ENCODE results near the gene TNXB.
"Not testable (repeated sequence)": the region's sequence is repeated elsewhere in the genome, so short reads cannot be mapped to it uniquely, and the experiment has no call there.

TNXB gene

DNA sequence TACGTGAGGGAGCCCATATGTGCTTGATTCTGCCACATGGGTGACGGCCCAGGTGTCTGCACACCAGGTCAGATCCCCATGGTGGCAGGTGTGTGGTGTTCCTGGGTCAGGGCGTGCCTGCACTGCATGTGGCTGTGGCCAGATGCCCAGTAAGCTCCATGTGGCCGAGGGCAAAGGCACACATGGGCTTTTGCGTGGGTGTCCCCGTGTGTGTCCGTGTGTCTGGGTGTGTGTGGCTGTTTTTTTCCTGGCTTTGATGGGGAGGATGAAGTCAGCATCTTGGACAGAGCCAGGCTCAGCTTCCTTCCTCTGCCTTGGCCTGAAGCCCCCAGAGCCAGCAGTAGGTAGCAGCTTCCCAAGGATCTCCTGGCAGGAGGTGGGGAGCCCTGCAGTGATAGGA lies 1.5 kb upstream of the TNXB start:
- no peak for DNase-seq (ENCODE audit: low read depth)

DNA sequence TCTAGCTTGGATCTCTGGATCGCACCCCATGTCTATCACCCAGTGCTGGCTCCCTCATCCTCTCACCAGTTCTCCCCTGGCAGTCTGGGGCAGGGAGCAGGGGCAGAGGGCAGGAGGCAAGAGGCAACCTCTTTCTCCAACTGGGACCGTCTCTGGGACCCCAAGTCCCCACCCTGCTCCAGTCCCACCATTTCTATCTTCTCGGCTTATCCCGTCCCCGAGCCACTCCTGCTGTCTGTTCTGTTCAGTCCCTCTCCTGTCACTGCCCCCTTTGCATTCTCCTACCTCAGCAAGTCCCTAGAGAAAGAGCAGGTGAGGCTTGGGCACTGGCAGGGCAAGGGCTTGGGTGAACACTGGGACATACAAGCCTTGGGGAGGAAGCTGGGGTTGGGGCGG lies 625 bp upstream of the TNXB start:
- no peak for DNase-seq (ENCODE audit: low read depth)

DNA sequence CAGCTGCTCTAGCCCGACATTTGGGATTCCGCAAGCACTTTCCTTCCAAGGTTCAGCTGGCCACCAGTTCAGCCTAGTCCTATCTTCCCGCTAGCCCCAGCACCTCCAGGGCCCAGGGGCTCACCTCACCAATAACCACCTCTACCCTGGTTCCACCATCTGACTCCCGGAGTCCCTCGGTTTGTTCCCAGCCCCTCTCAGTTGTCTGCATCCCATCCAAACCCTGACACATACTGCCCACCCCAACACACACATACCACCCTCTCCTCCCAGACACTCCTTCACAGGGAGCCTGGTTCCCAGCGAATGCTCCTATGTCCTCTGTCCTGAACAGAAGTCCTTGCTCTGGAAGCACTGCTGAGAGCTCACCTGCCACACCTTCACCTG lies 418 bp downstream of the TNXB start:
- DNase-seq (ENCODE audit: low read depth) = no peak

DNA sequence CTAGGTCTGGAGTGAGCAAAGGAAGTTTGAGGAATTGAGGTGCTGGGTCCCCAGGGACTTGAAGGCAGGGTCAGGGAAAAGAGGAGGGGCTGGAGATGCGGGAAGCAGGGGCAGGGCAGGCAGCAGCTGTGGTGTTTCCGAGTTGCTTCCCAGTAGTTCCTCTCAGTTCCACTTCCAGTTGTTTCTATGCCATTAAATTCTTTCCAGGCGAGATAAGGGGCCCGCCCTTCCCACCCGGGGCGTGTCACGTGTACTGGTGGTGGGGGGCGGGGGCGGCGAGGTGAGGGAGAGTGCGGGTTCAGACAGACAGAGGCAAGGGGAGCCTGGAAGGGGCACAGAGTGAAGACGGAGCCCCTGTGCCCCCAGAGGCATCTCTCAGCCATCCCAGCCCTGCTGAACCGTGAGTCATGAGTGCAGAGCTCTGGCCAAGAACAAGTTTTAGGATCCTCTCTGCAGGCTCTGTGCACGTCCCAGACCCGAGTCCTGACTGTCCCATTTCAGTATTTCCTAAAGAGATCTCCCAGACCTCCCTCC lies 977 bp downstream of the TNXB start:
- DNase-seq (ENCODE audit: low read depth) = peak; percentile 62

DNA sequence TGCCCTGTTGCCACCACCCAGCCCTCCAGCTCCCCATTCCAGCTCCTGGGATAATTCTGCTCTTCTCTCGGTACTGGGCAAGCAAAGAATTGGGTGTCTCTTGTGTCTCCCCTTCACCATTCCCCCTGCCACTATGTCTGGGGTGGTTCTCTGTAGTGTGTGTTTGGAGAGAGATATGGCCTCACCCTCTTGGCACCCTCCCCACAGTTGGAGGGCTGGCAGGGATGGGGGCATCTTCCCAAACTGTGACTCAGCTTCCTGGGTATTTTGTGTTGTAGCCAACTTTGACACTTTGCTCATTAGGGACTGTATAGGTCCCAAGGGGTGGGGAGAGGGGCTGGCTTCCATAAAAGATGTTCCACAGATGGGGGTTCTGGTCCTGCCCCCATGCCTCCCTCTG lies 1.7 kb downstream of the TNXB start:
- no peak for DNase-seq (ENCODE audit: low read depth)

DNA sequence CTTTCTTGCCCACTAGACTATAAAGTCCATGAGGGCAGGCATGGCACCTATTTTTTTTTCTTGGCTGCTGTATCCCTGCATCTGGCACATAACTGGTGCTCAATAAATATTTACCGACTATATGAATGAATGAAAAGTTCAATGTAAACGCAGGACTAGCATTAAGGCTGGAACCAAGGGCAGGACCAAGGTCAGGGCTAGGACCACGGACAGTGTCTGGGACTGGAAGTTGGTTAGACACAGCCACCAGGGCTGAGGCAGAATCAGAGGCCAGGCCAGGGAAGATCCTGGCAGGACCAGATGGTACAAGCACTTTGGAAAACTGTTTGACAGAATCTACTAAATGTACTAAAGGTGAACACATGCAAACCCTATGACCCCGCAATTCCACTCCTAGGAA lies 3.7 kb downstream of the TNXB start:
- peak; percentile 53 for DNase-seq (ENCODE audit: low read depth)

DNA sequence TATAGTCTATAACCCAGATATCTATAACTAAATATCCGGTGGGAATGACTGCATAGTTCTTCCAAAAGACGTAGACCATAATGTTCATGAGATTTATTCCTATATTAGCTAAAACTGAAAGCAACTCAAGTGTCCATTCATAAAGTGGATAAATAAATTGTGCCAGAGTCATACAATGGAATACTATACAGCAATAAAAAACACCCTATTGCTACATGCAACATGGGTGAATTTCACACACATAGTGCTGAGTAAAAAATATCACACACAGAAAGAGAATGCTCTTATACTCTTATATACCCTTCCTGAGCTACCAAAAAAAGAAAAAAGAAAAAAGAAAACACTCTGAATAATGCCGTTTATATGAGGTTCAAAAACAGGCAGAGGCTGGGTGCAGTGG lies 6.9 kb downstream of the TNXB start:
- DNase-seq (ENCODE audit: low read depth) = no peak

DNA sequence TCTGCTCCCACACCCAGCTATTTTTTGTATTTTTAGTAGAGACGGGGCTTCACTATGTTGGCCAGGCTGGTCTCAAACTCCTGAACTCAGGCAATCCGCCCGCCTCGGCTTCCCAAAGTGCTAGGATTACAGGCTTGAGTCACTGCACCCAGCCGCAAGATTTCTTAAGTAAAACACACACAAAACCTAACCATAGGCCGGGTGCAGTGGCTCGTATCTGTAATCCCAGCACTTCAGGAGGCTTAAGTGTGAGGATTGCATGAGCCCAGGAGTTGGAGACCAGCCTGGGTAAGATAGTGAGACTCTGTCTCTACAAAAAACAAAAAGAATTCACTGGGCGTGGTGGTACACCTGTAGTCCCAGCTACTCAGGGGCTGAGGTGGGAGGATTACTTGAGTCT lies 8.9 kb downstream of the TNXB start:
- not testable (repeated sequence) for DNase-seq (ENCODE audit: low read depth)

DNA sequence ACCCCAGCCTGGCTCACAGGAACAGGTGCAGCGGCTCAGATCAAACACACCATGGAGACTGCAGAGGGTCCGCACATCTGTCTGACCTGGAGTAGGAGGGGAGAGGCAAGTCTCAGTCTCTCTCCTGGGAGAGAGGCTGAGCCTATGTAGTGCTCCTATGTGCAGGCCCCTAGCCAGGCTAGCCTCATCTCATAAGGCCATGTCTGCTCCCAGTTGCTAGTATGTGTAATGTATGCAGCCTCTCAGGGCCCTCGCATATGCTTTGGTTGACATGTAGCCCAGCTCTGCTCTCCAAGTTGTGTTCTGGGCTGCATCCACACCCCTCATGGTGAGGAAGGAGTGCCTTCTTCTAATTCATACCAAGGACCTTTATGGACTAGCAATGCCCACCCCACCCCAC lies 11.8 kb downstream of the TNXB start:
- DNase-seq (ENCODE audit: low read depth) = no peak

DNA sequence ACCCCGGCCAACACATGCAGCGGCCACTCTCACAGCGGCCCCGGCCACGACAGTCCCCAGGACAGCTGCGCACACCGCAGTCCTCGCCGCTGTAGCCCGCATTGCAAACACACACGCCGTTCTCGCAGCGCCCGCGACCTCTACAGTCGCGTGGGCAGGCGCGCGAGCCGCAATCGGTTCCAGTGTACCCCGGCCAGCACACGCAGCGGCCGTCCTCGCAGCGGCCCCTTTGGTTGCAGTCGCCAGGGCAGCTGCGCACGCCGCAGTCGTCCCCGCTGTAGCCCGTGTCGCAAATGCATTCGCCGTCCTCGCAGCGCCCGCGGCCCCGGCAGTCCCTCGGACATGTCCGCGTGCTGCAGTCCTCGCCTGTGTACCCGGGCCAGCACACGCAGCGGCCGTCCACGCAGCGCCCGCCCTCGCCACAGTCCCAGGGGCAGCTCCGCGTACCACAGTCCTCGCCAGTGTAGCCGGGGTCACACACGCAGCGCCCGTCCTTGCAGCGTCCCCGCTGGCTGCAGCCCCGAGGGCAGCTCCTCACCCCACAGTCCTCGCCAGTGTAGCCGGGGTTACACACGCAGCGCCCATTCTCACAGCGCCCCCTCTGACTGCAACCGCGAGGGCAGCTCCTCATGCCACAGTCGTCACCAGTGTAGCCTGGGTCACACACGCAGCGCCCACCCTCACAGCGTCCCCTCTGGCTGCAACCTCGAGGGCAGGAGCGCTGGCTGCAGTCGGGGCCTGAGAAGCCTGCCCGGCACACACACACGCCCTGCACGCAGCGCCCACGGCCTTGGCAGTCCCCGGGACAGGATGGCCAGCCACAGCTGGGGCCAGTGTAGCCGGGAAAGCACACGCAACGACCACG lies 12.5 kb downstream of the TNXB start:
- no peak for DNase-seq (ENCODE audit: low read depth)

DNA sequence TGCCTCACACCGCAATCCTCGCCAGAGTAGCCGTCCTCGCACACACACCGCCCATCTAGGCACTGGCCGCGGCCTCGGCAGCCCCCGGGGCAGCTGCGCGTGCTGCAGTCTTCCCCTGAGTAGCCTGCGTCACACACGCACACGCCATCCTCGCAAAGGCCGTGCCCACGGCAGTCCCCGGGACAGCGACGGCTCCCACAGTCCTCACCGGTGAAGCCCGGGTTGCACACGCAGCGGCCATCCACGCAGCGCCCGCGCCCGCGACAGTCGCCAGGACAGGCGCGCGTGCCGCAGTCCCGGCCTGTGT lies 13.1 kb downstream of the TNXB start:
- no peak for DNase-seq (ENCODE audit: low read depth)

DNA sequence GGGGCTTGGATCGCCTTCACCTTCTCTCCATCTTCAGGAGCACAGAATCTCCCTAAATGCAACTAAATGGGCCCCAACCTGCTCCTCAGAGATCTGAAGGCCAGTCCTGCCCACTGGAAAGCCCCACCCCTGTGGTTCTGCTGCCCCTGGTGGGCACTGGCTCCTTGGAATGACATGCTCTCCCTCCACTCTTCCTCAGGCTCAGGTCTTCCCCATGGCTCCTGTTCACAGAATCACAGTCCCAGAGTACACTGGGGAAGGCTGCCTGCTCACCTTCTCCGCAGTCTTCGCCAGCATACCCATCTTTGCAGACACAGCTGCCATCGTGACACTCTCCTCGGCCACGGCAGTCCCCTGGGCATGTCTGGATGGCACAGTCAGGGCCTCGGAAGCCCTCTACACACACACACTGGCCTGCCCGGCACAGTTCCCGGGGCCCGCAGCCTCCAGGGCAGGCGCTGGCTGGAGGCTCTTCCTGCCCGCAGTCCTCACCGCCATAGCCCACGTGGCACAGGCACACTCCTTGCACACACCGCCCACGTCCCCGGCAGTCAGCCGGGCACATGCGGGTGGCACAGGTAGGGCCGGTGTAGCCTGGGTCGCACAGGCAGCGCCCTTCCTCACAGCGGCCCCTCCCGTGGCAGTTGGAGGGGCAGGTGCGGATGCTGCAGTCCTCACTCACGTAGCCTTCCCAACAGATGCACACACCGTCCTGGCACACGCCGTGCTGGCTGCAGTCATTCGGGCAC lies 13.6 kb downstream of the TNXB start:
- no peak for DNase-seq (ENCODE audit: low read depth)

DNA sequence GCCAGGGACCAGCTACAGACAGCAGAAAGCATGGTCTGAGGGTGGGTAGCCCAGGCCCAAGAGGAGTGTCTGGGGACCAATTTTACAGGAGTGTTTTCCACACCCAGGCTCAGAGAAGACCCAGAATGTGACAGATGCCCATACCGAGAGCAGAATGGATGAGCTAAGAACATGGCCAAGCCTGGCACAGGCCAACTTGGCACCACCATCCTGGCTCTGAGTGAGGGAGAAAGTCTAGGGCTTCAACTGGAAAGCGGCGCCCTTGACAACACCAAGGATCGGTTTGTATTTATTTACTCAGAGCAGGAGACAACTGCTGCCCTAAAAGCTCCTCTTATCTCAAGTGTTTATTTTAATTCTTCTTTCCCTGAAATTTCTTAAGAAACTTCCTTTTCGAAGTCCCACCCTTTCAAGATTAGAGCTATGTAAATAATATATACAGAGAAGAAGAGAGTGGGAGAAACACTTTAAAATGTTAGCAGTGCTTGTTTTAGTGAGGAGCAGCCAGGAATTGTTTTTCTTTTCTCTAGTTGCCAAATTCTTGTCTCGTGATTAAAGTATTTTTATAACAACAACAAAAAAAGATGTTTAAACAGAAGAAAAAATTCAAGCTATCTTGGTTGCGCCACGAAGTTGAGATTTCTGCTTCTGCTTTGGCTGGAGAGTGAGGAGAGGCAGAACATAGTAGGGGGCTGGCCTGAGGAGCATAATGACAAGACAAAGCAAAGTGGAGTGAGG lies 16.2 kb downstream of the TNXB start:
- no peak for DNase-seq (ENCODE audit: low read depth)

DNA sequence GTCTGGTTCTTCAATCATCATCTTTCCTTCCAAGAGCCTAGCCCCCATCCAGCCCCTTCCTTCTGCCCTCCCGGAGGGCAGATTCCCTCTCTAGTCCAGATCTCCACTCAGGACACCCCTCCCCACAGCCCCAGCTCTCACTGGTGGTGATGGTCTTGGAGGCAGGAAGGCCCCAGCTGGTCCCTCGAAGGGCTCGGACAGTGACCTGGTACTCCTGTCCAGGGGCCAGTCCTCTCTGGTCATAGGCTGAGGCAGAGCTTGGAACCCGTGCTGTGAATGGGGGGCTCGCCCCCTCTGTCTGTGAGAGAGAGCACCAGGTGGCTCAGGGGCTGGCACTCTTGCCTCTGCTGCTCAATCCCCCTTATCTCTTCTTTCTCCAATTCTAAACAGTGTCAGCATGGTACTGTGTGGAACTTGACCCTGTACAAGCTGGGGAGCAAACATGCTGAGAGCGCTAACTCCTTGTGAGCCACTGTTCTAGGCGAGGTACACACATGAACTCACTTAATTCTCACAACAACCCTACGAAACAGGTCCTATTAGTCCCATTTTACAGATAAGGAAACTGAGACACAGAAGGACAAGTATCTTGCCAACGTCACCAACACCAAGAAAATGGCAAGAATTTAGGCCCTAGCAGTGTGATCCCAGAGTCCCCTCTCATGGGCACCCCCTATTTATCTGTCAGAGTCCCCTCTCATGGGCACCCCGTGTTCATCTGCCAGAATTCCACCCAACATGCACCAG lies 19.9 kb downstream of the TNXB start:
- no peak for DNase-seq (ENCODE audit: low read depth)

DNA sequence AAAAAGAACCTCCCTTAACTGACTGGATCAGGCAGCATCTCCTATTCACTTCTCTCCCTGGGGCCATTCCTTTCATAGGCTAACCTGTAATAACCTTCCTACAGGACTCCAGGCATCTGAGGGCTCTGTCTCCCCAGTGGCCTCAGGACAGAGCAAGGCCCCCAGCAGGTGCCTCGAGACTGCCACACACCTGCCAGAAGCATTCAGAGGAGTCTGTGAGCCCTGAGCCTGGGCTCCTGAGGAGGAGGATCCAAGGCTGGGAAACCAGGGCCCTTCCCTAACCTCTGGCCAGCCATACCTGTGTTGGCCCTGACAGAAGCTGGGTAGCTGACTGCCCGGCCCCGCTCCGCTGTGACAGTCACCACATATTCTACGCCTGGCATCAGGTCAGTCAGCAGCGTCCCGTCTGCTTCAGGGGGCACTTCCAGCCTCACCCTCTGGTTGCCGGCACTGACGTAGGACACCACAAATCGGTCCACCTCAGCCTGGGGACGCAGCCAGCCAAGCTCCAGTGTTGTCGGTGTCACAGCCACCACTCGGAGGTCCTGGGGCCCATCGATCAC lies 20.6 kb downstream of the TNXB start:
- DNase-seq (ENCODE audit: low read depth) = no peak

DNA sequence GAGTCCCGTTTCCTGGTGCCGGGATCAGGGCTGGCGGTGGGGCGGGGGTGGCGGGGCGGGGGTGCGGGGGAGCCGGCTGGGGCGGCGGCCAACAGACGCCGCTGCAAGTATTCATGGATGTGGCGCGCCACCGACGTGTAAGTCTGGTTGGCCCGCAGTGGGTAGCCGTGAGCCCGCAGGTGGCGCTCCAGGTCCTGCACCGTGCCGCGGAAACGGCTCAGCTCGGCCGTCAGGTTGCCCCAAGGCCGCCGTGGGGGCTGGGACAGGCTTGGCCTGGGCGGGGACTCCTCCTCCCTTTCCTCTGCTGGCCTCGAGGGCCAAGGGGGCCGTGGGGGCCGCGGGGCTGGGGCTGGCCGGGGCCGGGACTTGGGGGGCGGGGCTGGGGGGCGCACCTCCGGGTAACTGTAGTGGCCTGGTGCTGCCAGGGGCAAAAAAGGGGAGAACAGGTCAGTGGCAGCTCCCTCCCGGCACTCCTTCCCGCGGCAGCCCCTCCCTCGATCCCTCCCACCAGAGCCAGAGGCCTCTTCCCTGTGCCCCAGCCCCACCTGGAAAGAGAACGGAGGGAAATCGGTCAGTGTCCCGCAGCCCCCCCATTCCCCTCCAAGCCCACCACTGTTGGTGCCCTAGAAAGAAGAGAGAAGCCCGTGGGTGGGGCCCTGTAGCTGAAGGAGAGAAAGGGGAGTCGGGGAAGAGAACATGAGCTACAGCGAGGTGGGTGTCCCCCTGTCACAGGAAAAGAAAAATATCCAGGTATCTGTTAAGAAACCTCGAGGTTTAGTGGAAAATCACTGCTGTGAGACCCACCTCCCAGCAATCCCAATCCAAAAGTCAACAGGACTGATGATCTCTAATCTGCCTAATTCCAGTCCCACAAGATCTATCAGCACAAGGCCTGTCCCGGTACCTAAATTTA lies 21.3 kb downstream of the TNXB start:
- DNase-seq (ENCODE audit: low read depth) = peak; percentile 86

DNA sequence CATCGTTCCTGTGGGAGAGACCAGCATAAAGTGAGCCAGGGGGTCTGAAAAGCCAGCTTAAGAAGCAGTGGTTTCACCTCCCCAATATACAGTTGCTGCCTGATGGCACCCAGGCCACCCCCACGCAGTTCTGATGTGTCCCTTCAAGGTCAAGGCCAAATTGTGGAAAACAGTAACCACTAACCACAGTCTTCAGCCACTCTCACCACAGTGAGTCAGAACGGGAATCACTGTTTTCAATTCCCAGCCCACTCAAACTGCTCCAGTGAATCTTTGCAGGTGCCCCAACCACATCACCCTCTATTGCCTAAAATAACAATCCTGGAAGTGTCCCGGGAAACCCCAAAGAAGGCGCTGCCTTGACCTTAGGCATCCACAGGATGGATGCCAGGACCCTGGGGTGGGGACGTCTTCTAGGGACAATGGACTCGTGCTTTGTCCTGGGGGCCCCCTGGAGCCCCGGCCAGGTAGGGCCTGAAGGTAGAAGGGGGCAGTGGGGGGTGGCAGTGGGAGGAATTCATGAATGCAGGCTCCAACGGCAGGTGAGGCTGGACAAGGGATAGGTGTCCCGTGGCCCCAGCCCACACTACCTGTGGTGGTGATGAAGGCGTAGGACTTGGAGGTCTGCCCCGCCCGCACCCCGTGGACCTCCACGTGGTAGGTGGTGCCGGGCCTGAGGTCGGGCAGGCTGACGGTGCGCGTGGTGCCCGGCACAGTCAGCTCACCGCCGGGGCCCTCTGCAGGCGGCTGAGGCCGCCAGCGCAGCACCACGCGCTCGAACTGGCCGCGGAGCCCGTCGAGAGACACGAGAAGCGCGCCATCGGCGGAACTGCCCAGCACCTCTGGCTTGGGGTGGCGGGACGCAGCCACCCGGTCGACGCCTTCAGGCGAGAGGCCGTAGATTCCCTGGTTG lies 22.2 kb downstream of the TNXB start:
- DNase-seq (ENCODE audit: low read depth) = peak; percentile 85

DNA sequence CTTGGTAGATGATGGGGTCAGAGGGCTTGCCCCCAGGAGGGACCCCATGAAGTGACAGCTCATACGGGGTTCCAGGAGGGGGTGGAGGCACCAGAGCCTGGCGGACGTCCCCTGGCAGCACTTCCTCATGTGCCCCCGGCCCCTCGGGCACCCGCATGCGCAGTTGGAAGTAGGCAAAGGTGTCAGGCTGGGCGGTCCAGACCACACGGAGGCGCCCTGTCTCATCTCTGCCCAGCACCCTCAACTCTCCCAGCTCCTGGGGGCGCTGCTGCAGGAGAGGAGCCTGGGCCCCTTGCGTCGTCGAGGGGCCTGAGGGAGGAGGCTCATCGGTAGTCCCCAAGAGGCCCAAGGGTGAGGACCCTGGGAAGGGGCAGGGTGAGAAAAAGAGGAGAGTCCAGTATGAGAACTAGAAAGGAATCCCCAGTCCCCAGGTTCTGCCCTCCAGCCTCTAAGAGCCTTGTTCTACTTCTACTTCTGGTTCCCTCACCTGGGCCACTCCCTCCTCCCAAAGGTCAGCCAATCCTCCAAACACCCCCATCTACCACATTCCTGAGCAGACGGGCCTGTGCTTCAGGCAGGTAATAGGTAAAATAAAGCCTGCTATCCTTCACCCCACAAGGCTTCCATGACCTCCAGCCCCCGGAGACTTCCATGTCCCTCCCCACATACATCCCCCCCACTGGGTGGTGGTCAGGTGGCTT lies 23.2 kb downstream of the TNXB start:
- DNase-seq (ENCODE audit: low read depth) = no peak

DNA sequence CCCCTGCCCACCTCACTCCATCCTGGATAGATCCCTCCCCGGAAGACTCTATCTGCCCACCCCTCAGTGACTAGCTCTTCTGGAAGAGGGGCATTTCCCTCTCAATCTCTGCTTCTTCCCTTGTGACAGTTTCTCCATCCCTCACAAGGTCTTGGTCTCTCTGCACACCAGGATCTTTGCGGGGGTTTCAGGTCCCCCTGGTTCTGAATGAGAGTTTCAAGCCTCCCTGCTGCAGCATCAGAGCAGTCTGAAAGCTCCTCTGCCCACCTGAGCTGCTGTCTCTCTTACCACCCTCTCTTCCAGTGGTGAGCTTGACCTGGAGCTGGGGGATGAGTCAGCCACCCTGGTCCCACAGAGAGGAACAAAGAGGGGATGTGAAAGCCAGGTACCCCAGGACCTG lies 24.4 kb downstream of the TNXB start:
- DNase-seq (ENCODE audit: low read depth) = no peak
